HepG2 (cell line): ENCODE data around the gene MLXIPL. TPM values are rescaled to one million over a fixed set of nuclear protein-coding genes. Genes with fewer than 3 reads are reported as not detected.

Source experiments
- ESRRA ChIP-seq: sonication (generic); formaldehyde crosslinking; IDR thresholded peaks from 2 replicates; pipeline ENCODE4 v1.5.1; 2020; ENCODE audit warnings: mild to moderate bottlenecking, low read depth, missing genetic modification reagents
- FOXM1 ChIP-seq: sonication (generic); formaldehyde crosslinking; IDR thresholded peaks from 2 replicates; pipeline ENCODE4 v1.5.0; 2020; ENCODE audit warnings: missing genetic modification reagents
- KMT2A ChIP-seq: sonication (generic); formaldehyde crosslinking; IDR thresholded peaks from 2 replicates; pipeline ENCODE4 v1.4.0; 2020; ENCODE audit warnings: missing genetic modification reagents
- STAT5B ChIP-seq: sonication (generic); formaldehyde crosslinking; IDR thresholded peaks from 2 replicates; pipeline ENCODE4 v1.4.0; 2020; ENCODE audit warnings: missing genetic modification reagents
- TCF7 ChIP-seq: sonication (generic); IDR thresholded peaks from 2 replicates; pipeline ENCODE4 v1.6.1; 2016; ENCODE audit warnings: antibody characterized with exemption, low read depth
- ZBTB1 ChIP-seq: sonication (generic); formaldehyde crosslinking; IDR thresholded peaks from 2 replicates; pipeline ENCODE4 v1.4.0; 2020; ENCODE audit warnings: missing genetic modification reagents, borderline replicate concordance
- ZNF891 ChIP-seq: sonication (generic); formaldehyde crosslinking; IDR thresholded peaks from 2 replicates; pipeline ENCODE4 v1.5.0; 2020; ENCODE audit warnings: mild to moderate bottlenecking, missing genetic modification reagents
- polyA plus RNA-seq, 8 experiments: library from polyadenylated mRNA; depleted of rRNA in 3 of 8; stranded (reverse) in 7 of 8; unstranded in 1 of 8; fragments of >200 nt; fragmentation: Illumina TruSeq in 4 of 8; extraction: Trizol in 4 of 8; gene quantifications; 2 replicates each; pipeline versions ENCODE4 v1.2.1 to v1.2.3, GENCODE V29; 2011 to 2016; ENCODE audit warnings: low read depth in 4 of 8, missing spikeins in 1 of 8, mixed read lengths in 1 of 8; ENCODE audit not compliant: insufficient read depth in 1 of 8
- total RNA-seq, 5 experiments: library from RNA; depleted of rRNA; stranded (reverse); fragments of >200 nt; fragmentation: Illumina TruSeq; extraction: Trizol; gene quantifications; 2 replicates each; pipeline ENCODE4 v1.2.3, GENCODE V29; 2016; ENCODE audit warnings: low read depth in 1 of 5
- TF ChIP-seq, protein P1 (sequence below): sonication (generic); formaldehyde crosslinking; IDR thresholded peaks from 2 replicates; pipeline ENCODE4; 2020; ENCODE audit warnings: missing genetic modification reagents, mild to moderate bottlenecking, borderline replicate concordance
- TF ChIP-seq, protein P2 (sequence below): sonication (generic); formaldehyde crosslinking; IDR thresholded peaks from 2 replicates; pipeline ENCODE4 v1.5.0; 2020; ENCODE audit warnings: missing genetic modification reagents
- TF ChIP-seq, protein P3 (sequence below): sonication (generic); formaldehyde crosslinking; IDR thresholded peaks from 2 replicates; pipeline ENCODE4 v1.4.0; 2020; ENCODE audit warnings: mild to moderate bottlenecking, low read depth, missing genetic modification reagents
- TF ChIP-seq, protein P4 (sequence below): sonication (generic); formaldehyde crosslinking; IDR thresholded peaks from 2 replicates; pipeline ENCODE4 v1.5.0; 2020; ENCODE audit warnings: missing genetic modification reagents, mild to moderate bottlenecking, borderline replicate concordance
- TF ChIP-seq, protein P5 (sequence below): sonication (generic); formaldehyde crosslinking; IDR thresholded peaks from 2 replicates; pipeline ENCODE4 v1.5.1; 2020; ENCODE audit warnings: missing genetic modification reagents, mild to moderate bottlenecking, borderline replicate concordance
- TF ChIP-seq, protein P6 (sequence below): sonication (generic); formaldehyde crosslinking; IDR thresholded peaks from 2 replicates; pipeline ENCODE4 v1.4.0; 2020; ENCODE audit warnings: mild to moderate bottlenecking, missing genetic modification reagents

MLXIPL gene
- total and polyA plus RNA-seq, 2 of the 13 experiments (the other 11 are each of a cell fraction or from before 2014, with no cell fraction given), result 51.6 to 60.1 TPM

DNA sequence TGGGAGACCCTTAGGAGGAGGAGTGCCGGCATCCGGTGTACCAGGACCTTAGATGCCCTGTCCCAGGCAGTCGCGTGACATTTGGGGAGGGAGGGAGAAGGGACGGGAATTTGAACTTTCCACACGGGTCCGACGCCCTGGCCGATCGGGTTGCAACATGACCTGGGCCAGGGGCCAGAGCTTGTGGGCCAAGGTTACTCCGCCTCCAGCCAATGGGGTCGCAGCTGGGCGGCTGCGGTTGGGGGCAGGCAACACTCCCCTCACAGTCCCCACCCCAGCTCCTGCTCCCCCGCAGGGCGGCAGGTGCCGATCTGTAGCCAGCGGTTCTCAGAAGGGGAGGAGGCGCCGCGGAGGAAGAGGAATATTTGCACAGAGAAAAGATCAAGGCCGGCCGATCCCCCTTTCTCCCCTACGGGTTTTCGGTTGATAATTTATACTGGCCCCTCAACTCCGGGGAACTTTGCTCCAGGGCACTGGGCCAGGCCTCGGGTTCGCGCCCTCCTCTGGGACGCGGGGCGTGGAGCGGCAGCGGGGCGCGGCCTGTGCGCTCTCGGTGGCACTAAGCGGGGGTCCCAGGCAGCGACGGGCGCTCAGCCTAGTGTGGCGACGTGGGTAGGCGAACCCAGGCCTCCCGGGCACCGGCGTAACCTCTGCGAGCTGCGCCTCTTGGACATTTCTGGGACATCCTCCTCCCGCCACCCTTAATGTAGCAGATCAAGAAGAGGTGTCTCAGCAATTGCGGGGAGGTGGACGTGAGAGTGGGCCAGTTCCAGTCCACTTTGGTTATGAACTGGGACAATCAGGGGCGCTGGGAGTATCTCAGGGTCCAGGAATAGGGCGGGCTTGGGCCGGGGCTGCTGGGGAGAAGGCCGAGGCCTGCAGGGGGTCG, 1.2 kb downstream of the MLXIPL start (continued):
- TF ChIP-seq, protein P1, sequence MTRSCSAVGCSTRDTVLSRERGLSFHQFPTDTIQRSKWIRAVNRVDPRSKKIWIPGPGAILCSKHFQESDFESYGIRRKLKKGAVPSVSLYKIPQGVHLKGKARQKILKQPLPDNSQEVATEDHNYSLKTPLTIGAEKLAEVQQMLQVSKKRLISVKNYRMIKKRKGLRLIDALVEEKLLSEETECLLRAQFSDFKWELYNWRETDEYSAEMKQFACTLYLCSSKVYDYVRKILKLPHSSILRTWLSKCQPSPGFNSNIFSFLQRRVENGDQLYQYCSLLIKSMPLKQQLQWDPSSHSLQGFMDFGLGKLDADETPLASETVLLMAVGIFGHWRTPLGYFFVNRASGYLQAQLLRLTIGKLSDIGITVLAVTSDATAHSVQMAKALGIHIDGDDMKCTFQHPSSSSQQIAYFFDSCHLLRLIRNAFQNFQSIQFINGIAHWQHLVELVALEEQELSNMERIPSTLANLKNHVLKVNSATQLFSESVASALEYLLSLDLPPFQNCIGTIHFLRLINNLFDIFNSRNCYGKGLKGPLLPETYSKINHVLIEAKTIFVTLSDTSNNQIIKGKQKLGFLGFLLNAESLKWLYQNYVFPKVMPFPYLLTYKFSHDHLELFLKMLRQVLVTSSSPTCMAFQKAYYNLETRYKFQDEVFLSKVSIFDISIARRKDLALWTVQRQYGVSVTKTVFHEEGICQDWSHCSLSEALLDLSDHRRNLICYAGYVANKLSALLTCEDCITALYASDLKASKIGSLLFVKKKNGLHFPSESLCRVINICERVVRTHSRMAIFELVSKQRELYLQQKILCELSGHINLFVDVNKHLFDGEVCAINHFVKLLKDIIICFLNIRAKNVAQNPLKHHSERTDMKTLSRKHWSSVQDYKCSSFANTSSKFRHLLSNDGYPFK, result peak; percentile 81
- TF ChIP-seq STAT5B (CRISPR knock-in tag) (no peak), ZNF891 (CRISPR knock-in tag) (peak; percentile 94), TCF7 (peak; percentile 83), KMT2A (CRISPR knock-in tag) (peak; percentile 52; the same call in 1 of the 2 replicates), ZBTB1 (CRISPR knock-in tag) (no peak), ESRRA (CRISPR knock-in tag) (peak; percentile 95), FOXM1 (peak; percentile 55; the same call in 1 of the 2 replicates)
- TF ChIP-seq, protein P2, sequence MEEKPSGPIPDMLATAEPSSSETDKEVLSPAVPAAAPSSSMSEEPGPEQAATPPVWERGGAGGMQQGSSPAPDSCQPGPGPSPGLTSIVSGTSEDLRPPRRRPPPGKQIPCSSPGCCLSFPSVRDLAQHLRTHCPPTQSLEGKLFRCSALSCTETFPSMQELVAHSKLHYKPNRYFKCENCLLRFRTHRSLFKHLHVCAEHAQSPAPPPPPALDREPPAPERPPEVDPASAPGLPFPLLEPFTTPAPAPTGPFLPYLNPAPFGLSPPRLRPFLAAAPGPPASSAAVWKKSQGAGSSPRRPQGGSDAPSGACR, result peak; percentile 93
- TF ChIP-seq, protein P3, sequence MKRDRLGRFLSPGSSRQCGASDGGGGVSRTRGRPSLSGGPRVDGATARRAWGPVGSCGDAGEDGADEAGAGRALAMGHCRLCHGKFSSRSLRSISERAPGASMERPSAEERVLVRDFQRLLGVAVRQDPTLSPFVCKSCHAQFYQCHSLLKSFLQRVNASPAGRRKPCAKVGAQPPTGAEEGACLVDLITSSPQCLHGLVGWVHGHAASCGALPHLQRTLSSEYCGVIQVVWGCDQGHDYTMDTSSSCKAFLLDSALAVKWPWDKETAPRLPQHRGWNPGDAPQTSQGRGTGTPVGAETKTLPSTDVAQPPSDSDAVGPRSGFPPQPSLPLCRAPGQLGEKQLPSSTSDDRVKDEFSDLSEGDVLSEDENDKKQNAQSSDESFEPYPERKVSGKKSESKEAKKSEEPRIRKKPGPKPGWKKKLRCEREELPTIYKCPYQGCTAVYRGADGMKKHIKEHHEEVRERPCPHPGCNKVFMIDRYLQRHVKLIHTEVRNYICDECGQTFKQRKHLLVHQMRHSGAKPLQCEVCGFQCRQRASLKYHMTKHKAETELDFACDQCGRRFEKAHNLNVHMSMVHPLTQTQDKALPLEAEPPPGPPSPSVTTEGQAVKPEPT (CRISPR knock-in tag), result peak; percentile 39; the same call in 1 of the 2 replicates
- TF ChIP-seq, protein P4, sequence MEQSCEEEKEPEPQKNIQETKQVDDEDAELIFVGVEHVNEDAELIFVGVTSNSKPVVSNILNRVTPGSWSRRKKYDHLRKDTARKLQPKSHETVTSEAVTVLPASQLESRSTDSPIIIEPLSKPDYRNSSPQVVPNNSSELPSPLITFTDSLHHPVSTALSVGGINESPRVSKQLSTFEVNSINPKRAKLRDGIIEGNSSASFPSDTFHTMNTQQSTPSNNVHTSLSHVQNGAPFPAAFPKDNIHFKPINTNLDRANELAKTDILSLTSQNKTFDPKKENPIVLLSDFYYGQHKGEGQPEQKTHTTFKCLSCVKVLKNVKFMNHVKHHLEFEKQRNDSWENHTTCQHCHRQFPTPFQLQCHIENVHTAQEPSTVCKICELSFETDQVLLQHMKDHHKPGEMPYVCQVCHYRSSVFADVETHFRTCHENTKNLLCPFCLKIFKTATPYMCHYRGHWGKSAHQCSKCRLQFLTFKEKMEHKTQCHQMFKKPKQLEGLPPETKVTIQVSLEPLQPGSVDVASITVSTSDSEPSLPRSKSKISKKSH (CRISPR knock-in tag), result peak; percentile 80; the same call in 1 of the 2 replicates
- TF ChIP-seq, protein P5, sequence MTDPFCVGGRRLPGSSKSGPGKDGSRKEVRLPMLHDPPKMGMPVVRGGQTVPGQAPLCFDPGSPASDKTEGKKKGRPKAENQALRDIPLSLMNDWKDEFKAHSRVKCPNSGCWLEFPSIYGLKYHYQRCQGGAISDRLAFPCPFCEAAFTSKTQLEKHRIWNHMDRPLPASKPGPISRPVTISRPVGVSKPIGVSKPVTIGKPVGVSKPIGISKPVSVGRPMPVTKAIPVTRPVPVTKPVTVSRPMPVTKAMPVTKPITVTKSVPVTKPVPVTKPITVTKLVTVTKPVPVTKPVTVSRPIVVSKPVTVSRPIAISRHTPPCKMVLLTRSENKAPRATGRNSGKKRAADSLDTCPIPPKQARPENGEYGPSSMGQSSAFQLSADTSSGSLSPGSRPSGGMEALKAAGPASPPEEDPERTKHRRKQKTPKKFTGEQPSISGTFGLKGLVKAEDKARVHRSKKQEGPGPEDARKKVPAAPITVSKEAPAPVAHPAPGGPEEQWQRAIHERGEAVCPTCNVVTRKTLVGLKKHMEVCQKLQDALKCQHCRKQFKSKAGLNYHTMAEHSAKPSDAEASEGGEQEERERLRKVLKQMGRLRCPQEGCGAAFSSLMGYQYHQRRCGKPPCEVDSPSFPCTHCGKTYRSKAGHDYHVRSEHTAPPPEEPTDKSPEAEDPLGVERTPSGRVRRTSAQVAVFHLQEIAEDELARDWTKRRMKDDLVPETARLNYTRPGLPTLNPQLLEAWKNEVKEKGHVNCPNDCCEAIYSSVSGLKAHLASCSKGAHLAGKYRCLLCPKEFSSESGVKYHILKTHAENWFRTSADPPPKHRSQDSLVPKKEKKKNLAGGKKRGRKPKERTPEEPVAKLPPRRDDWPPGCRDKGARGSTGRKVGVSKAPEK (CRISPR knock-in tag), result no peak; the same call in 1 of the 2 replicates
- TF ChIP-seq, protein P6, sequence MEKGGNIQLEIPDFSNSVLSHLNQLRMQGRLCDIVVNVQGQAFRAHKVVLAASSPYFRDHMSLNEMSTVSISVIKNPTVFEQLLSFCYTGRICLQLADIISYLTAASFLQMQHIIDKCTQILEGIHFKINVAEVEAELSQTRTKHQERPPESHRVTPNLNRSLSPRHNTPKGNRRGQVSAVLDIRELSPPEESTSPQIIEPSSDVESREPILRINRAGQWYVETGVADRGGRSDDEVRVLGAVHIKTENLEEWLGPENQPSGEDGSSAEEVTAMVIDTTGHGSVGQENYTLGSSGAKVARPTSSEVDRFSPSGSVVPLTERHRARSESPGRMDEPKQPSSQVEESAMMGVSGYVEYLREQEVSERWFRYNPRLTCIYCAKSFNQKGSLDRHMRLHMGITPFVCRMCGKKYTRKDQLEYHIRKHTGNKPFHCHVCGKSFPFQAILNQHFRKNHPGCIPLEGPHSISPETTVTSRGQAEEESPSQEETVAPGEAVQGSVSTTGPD, result no peak
